Left ventricle myocardium inferior (tissue), 1 donor: ENCODE data around the gene NCAPH2. TPM values are rescaled to one million over a fixed set of nuclear protein-coding genes. Genes with fewer than 3 reads are reported as not detected.
A peak's percentile ranks its signal among the peaks of the same experiment; 100 is the strongest.

Experiments used
- DNase-seq: peaks from one replicate; pipeline ENCODE4 v3.0.0-alpha.2; 2020
- H3K27ac ChIP-seq: fragments of 200-600 bp; replicated peaks from 2 replicates; pipeline ENCODE4 v1.8.0; 2021
- H3K27me3 ChIP-seq: fragments of 200-600 bp; 2 replicates; pipeline ENCODE4 v1.8.0; 2021; ENCODE audit warnings: low read depth
- H3K36me3 ChIP-seq: fragments of 200-600 bp; 2 replicates; pipeline ENCODE4 v1.8.0; 2021
- H3K4me1 ChIP-seq: fragments of 200-600 bp; 2 replicates; pipeline ENCODE4 v1.8.0; 2021
- H3K4me3 ChIP-seq: fragments of 200-600 bp; 2 replicates; pipeline ENCODE4 v1.8.0; 2021; ENCODE audit warnings: mild to moderate bottlenecking, moderate library complexity
- H3K9me3 ChIP-seq: fragments of 200-600 bp; replicated peaks from 2 replicates; pipeline ENCODE4 v1.8.0; 2021
- intact Hi-C: fragments of 100-400 bp; cut with micrococcal nuclease; formaldehyde crosslinking; loops from one replicate; pipeline ENCODE4 v1.11.0; 2022
- total RNA-seq: library from RNA; stranded (reverse); fragmentation: NEBNext Ultra II Directional; extraction: Animal tissue kit (Norgen Biotek cat#: 25700); gene quantifications from one replicate; pipeline ENCODE4 v1.2.1, GENCODE V29; 2021
- TF ChIP-seq, protein P1 (sequence below): fragments of 200-600 bp; IDR thresholded peaks from 2 replicates; pipeline ENCODE4 v1.8.0; 2021; ENCODE audit warnings: antibody characterized with exemption, mild to moderate bottlenecking, borderline replicate concordance
- donor health status: DM: no; HTN: yes; CAD: no; lungs with severe emphysema.

NCAPH2 gene
- total RNA-seq, 1 donor from 2014 or later: 27.7 TPM

- no peak for DNase-seq
- Histone ChIP-seq H3K27me3 (no peaks in the 10 kb centered on the region), H3K36me3 (peaks cover 52% of the 10 kb centered on the region)
These were observed 40.1 kb upstream of the NCAPH2 start for GRCh38 chr22:50467773-50468440.

GRCh38 chr22:50468626-50469025 is 39.4 kb upstream of the NCAPH2 start:
- H3K4me3 ChIP-seq: no peak overlapping the region
- intact Hi-C loops: no loop called here

More at GRCh38 chr22:50467773-50468440, 40.1 kb upstream of the NCAPH2 start:
- TF ChIP-seq, protein P1, sequence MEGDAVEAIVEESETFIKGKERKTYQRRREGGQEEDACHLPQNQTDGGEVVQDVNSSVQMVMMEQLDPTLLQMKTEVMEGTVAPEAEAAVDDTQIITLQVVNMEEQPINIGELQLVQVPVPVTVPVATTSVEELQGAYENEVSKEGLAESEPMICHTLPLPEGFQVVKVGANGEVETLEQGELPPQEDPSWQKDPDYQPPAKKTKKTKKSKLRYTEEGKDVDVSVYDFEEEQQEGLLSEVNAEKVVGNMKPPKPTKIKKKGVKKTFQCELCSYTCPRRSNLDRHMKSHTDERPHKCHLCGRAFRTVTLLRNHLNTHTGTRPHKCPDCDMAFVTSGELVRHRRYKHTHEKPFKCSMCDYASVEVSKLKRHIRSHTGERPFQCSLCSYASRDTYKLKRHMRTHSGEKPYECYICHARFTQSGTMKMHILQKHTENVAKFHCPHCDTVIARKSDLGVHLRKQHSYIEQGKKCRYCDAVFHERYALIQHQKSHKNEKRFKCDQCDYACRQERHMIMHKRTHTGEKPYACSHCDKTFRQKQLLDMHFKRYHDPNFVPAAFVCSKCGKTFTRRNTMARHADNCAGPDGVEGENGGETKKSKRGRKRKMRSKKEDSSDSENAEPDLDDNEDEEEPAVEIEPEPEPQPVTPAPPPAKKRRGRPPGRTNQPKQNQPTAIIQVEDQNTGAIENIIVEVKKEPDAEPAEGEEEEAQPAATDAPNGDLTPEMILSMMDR: no peak
- no peak overlapping the region for H3K27ac ChIP-seq
- intact Hi-C loops: no loop called here
- peaks cover 49% of the 10 kb centered on the region for H3K4me1 ChIP-seq
- no peak overlapping the region for H3K4me3 ChIP-seq
- H3K9me3 ChIP-seq: no peaks in the 10 kb centered on the region

GRCh38 chr22:50469377-50470305 is 38.4 kb upstream of the NCAPH2 start:
- intact Hi-C loops: no loop called here
- peak; percentile 41 for DNase-seq
- H3K27ac ChIP-seq: no peak overlapping the region
- H3K4me1 ChIP-seq: peaks cover 66% of the 10 kb centered on the region
- H3K27me3 ChIP-seq: no peaks in the 10 kb centered on the region
- TF ChIP-seq, protein P1: no peak
- peaks cover 35% of the 10 kb centered on the region for H3K36me3 ChIP-seq
- H3K4me3 ChIP-seq: no peak overlapping the region
- H3K9me3 ChIP-seq: no peaks in the 10 kb centered on the region

More at GRCh38 chr22:50468626-50469025, 39.4 kb upstream of the NCAPH2 start:
- Histone ChIP-seq H3K4me1 (peaks cover 56% of the 10 kb centered on the region), H3K27me3 (no peaks in the 10 kb centered on the region), H3K27ac (no peak overlapping the region), H3K36me3 (peaks cover 45% of the 10 kb centered on the region), H3K9me3 (no peaks in the 10 kb centered on the region)
- no peak for DNase-seq
- TF ChIP-seq, protein P1: no peak

DNA sequence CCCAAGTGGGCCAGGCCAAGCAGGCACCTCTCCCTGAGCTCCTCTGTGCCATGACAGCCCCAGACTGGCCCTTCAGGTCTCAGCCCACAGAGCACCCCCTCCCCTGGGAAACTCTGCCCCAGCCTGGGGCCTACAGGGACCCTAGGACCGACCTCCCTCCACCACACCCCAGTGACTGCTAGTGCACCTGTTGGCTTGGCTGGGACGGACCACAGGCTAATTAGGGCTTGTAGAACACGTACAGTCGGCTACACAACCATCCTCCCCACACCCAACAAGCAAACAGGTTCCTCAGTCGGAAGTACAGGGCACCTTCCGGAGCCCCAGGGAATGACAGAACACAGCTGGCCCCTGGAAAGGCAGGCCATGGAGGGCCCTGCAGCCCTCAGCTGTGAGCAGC is 37.5 kb upstream of the NCAPH2 start:
- peaks cover 71% of the 10 kb centered on the region for H3K4me1 ChIP-seq
- H3K27ac ChIP-seq: no peak overlapping the region
- DNase-seq: no peak
- no peak overlapping the region for H3K4me3 ChIP-seq
- no peaks in the 10 kb centered on the region for H3K27me3 ChIP-seq
- no peaks in the 10 kb centered on the region for H3K9me3 ChIP-seq
- peaks cover 26% of the 10 kb centered on the region for H3K36me3 ChIP-seq
- intact Hi-C loops: no loop called here
- TF ChIP-seq, protein P1: no peak

DNA sequence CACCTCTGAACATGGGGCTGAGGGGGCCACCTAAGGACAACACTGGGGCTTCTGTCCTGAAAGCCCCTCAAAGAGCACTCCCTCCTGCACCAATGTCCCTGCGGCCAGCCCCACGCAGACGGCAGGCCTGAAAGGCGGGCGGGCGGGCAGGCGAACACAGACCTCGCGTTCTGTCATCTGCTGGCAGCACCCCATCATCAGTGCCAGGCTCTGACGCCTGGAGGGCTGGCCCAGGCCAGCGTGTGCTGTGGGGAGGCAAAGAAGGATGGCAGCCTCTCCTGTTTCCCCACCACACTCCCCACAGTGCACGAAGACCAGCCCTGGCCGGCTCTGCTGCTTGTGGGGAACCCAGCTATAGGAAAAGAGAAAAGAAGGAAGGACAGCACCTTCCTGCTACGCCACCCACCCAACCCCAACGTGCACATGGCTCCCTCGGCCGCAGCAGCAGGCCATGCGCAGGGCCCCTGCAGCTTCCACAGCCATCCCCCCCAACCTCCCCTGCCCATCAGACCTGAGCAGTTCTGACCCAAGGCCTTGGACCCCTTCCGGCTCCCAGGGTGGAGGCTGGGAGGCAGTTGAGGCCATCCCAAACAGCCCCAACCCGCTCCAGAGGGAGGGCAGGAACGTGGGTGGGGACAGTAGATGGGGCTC is 36.7 kb upstream of the NCAPH2 start:
- H3K27me3 ChIP-seq: no peaks in the 10 kb centered on the region
- no peak overlapping the region for H3K27ac ChIP-seq
- H3K4me1 ChIP-seq: peaks cover 73% of the 10 kb centered on the region
- no peak overlapping the region for H3K4me3 ChIP-seq
- peaks cover 18% of the 10 kb centered on the region for H3K36me3 ChIP-seq
- intact Hi-C loops: no loop called here
- no peaks in the 10 kb centered on the region for H3K9me3 ChIP-seq
- TF ChIP-seq, protein P1: no peak
- no peak for DNase-seq
